GM12891 (cell line): ENCODE results near the gene WWP2.
"Not testable (repeated sequence)": the region's sequence is repeated elsewhere in the genome, so short reads cannot be mapped to it uniquely, and the experiment has no call there.

Source experiments
- DNase-seq: peaks from one replicate; pipeline ENCODE4 v3.0.0; 2011; ENCODE audit warnings: low spot score; ENCODE audit not compliant: insufficient read length
- FAIRE-seq: peaks from 2 replicates; lab custom pipeline; 2011; peaks lifted over from hg19 to GRCh38; lab: Jason Lieb, UNC
- PAX5 ChIP-seq: IDR thresholded peaks from 2 replicates; pipeline ENCODE4 v1.6.1; 2011; ENCODE audit warnings: low read length, moderate library complexity, mild to moderate bottlenecking; ENCODE audit not compliant: insufficient read depth, severe bottlenecking
- POLR2A ChIP-seq: IDR thresholded peaks from 2 replicates; pipeline ENCODE4 v1.6.1; 2011; ENCODE audit warnings: low read depth, low read length, control low read depth
- POLR2AphosphoS5 ChIP-seq: IDR thresholded peaks from 2 replicates; pipeline ENCODE4 v1.6.1; 2011; ENCODE audit warnings: low read depth, low read length, control low read depth
- POU2F2 ChIP-seq: IDR thresholded peaks from 2 replicates; pipeline ENCODE4 v1.6.1; 2011; ENCODE audit warnings: low read depth, mild to moderate bottlenecking, control low read depth, low read length, moderate library complexity
- SPI1 ChIP-seq: IDR thresholded peaks from 2 replicates; pipeline ENCODE4 v1.6.1; 2011; ENCODE audit warnings: low read depth, low read length, control low read depth
- TAF1 ChIP-seq: IDR thresholded peaks from 2 replicates; pipeline ENCODE4 v1.6.1; 2011; ENCODE audit warnings: low read depth, low read length, control low read depth

Gene WWP2

GRCh38 chr16:69936751-69937211, 174.6 kb downstream of the WWP2 start:
- TF ChIP-seq PAX5 (no peak), POLR2AphosphoS5 (no peak), POLR2A (no peak), TAF1 (no peak), SPI1 (no peak), POU2F2 (no peak)
- no peak for FAIRE-seq
- DNase-seq: no peak

GRCh38 chr16:69937465-69937951, 175.4 kb downstream of the WWP2 start:
- FAIRE-seq (no peak), DNase-seq (no peak)
- no peak for TF ChIP-seq SPI1
- no peak for TF ChIP-seq PAX5
- TF ChIP-seq TAF1: no peak
- no peak for TF ChIP-seq POLR2A
- no peak for TF ChIP-seq POU2F2
- no peak for TF ChIP-seq POLR2AphosphoS5

GRCh38 chr16:69938981-69939820, 177.1 kb downstream of the WWP2 start:
- DNase-seq: no peak
- FAIRE-seq: no peak
- TF ChIP-seq POLR2AphosphoS5 (no peak), PAX5 (no peak), POLR2A (no peak), SPI1 (no peak), TAF1 (no peak), POU2F2 (no peak)

GRCh38 chr16:69939821-69940585, 177.9 kb downstream of the WWP2 start:
- TF ChIP-seq PAX5: no peak
- no peak for TF ChIP-seq POLR2A
- no peak for TF ChIP-seq POLR2AphosphoS5
- FAIRE-seq: no peak
- DNase-seq: no peak

GRCh38 chr16:69940676-69941075, 178.5 kb downstream of the WWP2 start:
- TF ChIP-seq PAX5 (no peak), SPI1 (no peak), TAF1 (no peak), POLR2A (no peak)
- FAIRE-seq: no peak
- DNase-seq: no peak

- no peak for DNase-seq
- FAIRE-seq: no peak
- TF ChIP-seq PAX5 (no peak), TAF1 (no peak), POLR2AphosphoS5 (no peak), SPI1 (no peak), POU2F2 (no peak), POLR2A (no peak)
These were observed 179.3 kb downstream of the WWP2 start for GRCh38 chr16:69941251-69942098.

- TF ChIP-seq POLR2AphosphoS5 (no peak), POU2F2 (no peak), POLR2A (no peak), SPI1 (no peak), PAX5 (no peak), TAF1 (no peak)
- DNase-seq (no peak), FAIRE-seq (no peak)
These were observed 180.0 kb downstream of the WWP2 start for GRCh38 chr16:69942099-69942491.

- no peak for DNase-seq
- TF ChIP-seq POLR2AphosphoS5 (no peak), PAX5 (no peak), POLR2A (no peak), TAF1 (no peak), SPI1 (no peak), POU2F2 (no peak)
- no peak for FAIRE-seq
These were observed 180.6 kb downstream of the WWP2 start for GRCh38 chr16:69942627-69943170.

- FAIRE-seq, DNase-seq: not testable (repeated sequence)
These were observed 181.3 kb downstream of the WWP2 start for GRCh38 chr16:69943241-69944036.

- not testable (repeated sequence) for FAIRE-seq, DNase-seq
These were observed 188.3 kb downstream of the WWP2 start for GRCh38 chr16:69950411-69950810.

GRCh38 chr16:69951017-69951671, 189.0 kb downstream of the WWP2 start, which contains the start of gene CLEC18A:
CLEC18A (plus strand) TSS chr16:69951334; CDS start chr16:69951367, 33 bp downstream.
- FAIRE-seq, DNase-seq: not testable (repeated sequence)

GRCh38 chr16:69951672-69952031, 189.5 kb downstream of the WWP2 start:
- not testable (repeated sequence) for DNase-seq, FAIRE-seq
